ENCODE data around the gene MYO1C.

- TF ChIP-seq CTCF (IDR thresholded peaks at IDR 0.05) (no peak), NR3C1 (CRISPR knock-in tag; conservative IDR thresholded peaks at IDR 0.05; ENCODE audit: low read depth) (no peak), ATF2 (CRISPR knock-in tag; IDR thresholded peaks at IDR 0.05; ENCODE audit: borderline replicate concordance, low read depth) (no peak), ETV6 (CRISPR knock-in tag; IDR thresholded peaks at IDR 0.05) (no peak), NFYB (CRISPR knock-in tag; conservative IDR thresholded peaks at IDR 0.05; ENCODE audit: low read depth) (no peak), STAT6 (CRISPR knock-in tag; conservative IDR thresholded peaks at IDR 0.05; ENCODE audit: low read depth) (no peak), JUN (CRISPR knock-in tag; IDR thresholded peaks at IDR 0.05) (no peak), ZBTB43 (CRISPR knock-in tag; IDR thresholded peaks at IDR 0.05) (no peak), GABPB1 (CRISPR knock-in tag; IDR thresholded peaks at IDR 0.05) (no peak), MAX (CRISPR knock-in tag; IDR thresholded peaks at IDR 0.05) (no peak), E2F1 (CRISPR knock-in tag; IDR thresholded peaks at IDR 0.05) (no peak), ATF3 (CRISPR knock-in tag; conservative IDR thresholded peaks at IDR 0.05) (no peak), CREB1 (CRISPR knock-in tag; IDR thresholded peaks at IDR 0.05) (no peak)
These were observed 8.4 kb downstream of the MYO1C start for GRCh38 chr17:1484060-1484535.

All from WTC11 (cell line).